ENCODE results near the gene UNC13C.

Gene UNC13C

DNA sequence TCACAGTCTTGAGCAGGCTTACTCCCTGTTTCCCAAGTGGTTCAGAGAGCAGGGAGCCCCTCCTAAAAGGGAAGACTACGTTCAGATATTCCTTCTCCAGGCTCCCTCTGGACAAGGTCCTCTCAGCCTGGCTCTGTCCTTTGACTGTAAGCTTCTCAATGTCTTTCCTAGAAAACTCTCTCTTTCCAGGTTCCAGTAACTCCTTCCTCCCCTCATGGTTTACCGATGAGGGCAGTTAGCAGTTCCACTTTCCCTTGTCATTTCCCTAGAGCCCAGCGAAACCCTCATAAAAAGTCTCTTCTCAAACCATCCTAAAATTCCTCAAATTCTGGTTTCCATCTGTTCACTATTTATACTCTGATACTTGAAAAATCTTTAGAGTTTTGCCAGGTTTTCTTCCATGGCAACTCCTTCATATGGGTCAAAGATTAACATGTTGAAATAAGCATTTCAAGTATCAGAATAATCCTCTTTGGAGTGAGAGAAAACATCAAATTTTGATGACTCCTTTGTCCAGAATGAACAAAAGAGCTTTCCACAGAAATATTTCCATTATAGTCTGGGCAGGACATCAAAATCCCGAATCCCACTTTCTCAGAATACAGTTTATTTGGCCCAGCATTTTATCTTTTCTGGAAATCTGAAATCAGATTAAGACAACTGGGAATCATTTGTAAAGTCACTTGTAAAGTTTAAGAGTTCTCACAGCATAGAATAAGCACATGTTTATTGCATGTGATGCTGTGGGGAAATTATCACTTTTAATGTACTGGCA is 599.4 kb downstream of the UNC13C start:
- DNase-seq: no peak

DNA sequence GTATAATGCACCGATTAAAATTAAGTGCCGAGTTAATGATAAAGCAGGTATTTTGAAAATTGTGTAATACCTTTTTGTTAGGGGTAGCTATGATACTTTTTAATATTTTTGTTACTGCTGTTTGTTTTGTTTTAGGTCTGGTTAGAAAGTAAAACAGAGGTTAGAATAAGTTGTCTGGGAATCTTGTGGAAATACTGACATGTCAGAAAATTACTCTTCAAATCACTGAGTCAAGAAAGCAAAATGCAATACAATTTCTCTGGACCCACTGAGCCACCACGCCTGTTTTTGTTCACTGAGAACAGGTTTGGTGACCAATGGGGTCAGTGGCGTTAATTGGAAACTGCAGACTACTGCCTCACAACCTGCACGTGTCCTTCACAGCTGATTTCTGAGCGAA is 601.6 kb downstream of the UNC13C start:
- no peak for DNase-seq

DNA sequence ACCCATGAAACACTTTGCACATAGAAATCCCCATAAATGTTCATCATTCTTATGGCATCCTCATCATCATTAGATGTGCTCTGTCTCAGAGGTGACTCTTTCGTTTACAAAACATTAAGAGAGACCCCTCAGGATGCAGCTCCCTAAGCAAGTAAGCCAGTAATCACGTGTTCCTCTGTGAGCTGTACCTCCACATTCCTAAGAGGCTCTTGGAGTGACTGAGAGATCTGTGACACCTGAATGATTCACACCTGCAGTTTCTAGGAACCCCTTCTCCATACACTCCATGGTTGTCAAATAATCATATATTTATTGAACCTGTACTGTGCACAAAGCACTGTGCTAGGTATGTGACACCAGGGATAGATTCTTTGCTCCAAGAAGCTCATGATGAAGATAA is 602.4 kb downstream of the UNC13C start:
- no peak for DNase-seq

DNA sequence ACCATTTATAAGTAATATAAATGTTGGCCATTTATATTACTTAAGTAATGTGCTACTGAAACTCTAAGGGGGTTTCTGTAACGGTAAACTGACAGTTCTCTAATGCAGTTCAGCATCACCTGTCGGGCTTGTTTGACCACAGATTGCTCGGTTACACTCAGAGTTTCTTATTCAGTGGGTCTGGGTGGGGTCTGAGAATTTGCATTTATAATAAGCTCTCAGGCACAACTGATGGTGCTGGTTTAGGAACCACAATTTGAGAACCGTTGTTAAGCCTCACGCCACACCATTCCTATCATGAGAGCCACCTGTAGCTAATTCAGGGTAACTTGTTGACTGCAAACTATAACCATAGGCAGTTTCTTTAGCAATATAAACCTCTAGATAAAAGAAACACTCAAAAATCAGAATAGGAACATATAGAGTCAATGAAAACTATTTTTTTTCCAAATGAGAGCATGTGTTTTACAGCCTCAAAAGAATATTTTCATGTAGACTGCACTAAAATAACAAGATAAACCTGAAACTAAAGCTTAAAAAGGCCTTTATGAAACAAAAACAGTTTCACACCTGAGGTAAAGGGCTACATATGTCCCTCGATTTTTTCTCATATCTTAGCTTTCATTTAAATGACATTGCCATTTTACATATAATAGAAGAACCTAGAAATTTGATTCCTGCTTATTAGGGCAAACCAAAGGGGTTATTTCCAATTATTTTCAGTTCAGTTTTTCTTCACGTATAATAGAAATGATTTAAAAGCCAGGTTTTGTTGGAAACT is 604.8 kb downstream of the UNC13C start:
- DNase-seq: no peak

DNA sequence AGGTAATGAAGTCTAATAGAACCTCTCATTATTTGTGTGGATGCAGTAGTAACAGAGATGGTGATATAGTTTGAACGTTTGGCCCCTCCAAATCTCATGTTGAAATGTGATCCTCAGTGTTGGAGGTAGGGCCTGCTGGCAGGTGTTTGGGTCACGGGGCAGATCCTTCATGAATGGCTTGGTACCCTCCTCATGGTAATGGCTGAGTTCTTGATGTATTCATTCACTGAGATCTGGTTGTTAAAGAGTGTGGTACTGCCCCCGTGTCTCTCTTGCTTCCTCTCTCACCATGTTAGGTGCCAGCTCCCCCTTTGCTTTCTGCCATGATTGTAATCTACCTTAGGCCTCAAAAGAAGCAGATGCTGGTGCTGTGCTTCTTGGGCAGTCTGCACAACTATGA is 606.8 kb downstream of the UNC13C start:
- DNase-seq: no peak

DNA sequence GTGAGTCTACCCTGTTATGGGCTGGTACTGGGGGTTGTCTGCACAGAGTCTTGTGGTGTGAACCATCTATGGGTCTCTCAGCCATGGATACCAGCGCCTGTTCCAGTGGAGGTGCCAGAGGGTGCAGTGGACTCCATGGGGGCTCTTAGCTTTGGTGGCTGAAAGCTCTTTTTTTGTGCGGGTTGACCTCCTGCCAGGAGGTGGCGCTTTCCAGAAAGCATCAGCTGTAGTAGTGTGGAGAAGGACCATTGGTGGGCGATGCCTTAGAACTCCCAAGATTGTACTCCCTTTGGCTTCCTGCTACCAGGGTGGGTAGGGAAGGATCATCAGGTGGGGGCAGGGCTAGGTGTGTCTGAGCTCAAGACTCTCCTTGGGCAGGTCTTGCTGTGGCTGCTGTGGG is 615.9 kb downstream of the UNC13C start:
- no peak for DNase-seq

DNA sequence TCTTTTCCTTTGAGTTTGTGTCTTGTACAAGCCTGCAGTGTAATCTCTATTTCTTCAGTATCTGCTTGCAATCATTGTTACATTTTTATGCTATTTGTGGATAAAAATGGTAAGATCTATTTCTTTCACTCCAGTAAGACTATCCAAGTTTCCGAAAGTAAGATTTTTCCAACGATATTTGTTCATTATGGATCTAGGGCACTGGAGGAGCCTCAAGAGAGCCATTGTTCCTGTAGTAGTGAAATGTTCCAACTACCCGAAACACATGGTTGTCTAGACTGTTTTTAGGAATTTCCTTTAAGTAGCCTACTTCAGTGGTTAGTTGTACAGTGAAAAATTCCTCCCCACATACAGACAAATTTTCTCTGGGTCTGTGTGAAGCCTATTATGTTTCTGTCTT is 621.1 kb downstream of the UNC13C start:
- no peak for DNase-seq

DNA sequence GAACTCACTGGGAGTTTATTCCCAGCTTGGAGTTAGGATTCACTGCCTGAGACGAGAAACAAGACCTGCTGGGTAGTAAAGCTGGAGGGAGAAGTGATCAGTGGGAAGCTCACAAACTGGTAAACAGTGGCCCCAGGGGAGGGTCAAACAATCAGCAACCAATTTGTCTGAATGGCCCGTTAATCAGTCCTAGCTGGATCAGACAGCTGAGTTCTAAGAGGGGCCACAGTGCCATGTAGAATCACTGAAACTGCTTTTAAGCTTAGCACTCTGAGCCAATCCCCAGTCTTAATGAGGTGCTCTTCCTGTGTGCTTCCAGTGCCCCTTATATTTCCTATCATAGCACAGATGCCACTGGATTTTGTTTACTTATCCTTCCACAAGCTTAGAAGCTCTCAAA is 626.8 kb downstream of the UNC13C start:
- no peak for DNase-seq

DNA sequence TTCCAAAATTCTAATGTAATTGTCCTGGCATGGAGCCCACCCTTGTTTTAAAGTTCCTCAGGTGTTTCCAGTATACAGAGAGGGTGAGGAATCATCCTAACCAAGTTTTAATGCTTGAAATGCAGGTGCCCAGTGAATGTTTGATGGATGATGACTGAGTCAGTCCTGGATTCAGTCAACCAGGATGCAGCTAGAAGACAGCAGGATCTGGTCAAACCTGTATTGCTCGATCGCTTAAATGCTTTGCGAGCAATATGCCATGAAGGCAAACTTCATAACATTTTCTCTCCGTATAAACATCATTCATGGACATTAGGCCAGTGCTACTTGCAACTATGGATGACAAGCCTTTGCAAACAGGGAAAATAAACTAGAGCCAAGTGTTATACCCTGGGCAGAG is 627.3 kb downstream of the UNC13C start:
- no peak for DNase-seq

DNA sequence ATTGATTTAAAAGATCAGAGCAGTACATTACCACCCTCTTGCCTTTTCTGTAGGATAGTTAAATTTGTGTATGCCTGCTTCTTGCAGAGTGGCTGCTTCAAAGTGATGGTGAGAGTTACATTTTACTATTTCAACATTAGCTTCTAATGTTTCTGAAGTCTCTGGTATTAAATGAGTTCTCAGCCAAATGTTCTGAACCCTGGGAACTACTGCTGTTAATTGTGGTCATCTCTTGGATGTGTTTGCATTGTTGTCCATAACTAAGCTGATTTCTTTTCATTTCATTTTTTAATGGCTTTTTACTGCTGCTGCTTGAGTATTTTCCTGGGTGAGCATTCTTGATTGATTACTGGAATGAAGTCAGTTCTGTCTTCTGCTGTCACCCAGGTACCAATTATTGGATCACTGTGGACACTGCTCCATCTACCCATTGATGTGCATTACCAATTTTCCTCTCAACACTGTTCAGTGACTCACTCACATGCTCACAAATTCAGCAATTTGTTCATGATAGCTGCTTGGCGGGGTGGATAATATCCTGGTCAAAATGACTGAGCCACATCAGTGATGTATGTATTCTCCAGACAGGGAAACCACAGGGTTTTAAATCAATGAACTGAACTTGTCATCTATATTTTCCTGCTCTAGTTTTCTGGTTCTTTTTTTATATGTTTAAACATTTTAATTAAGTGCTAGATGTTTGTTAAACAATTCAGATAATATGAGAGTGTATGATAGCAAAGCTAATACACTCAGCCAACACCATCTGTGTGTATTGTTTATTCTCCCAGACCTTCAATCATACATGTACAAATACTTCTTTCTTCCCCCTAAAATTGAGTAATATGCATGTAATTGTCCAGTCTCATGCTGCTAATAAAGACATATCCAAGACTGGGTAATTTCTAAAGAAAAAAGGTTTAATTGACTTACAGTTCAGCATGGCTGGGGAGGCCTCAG is 630.9 kb downstream of the UNC13C start:
- no peak for DNase-seq

DNA sequence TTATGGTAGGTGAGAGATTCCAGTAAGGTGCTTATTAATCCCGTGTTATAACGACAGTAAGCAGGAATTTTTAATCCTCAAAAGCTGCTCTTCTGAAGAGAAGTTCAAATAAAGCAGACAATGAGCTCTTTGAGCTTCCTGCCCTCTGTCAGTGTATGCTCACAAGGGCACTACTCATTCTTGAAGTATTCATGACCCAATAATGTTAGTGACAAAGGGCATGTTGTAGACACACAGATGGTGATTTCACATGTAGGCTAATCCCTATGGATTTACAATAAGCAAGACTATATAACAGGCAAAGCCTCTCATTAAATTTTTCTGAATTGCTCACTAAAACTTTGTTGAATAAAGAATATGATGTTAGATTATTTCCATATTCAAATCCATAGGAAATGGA is 639.9 kb downstream of the UNC13C start:
- no peak for DNase-seq

DNA sequence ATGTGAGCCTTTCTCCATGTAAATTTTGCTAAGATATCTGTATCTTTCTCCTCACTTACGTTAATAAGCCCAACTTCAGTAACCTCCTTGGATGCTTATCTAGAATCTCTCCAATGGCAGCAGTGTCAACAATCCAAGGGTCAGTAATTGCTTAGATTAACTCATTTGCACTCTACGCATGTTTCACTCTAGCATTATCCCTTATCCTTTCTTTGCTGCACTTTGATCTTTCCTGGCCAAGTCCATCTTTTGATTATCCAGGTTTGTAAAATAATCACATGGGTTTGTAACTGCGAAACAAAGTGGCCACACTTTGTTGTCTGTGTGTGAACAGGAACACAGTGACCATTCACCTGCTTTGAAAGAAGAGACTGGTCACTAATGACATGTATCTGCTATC is 640.9 kb downstream of the UNC13C start:
- DNase-seq: no peak

DNA sequence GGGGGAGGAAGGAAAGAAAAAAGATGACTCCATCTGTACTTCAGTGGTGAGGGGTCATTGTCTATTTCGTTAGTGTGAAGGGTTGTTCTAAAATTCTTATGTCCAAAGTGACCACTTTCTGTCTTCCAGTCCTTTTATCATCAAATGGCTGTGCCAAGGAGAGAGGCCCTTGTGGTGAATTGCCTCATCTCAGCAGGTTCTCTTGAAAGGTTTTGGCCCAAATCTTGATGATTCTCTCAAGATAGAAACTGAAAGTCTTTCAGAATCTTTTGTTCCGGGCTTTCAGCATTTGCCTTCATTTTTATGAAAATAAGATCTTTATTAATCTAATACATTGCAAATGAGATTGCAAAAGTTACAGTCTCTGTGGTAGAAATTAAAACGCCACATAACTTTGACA is 642.7 kb downstream of the UNC13C start:
- no peak for DNase-seq

DNA sequence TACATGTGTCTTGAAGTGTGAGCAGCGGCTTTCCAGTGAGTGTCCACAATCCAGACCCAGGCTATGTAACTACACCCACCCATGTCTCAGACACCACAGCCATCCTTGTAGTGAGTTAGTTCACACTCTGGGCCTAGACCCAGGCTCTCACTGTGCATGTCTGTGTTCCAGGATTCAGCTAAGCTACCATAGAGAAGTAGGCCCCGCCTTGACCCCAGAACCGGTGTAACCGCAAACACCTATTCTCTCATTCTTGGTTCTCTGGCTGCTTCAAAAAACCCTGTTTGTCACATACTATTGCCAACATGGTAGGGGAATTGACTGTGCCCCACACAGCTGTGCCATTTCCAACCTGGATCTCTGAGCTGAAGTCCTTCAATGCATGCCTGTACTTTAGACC is 657.9 kb downstream of the UNC13C start:
- DNase-seq: no peak

DNA sequence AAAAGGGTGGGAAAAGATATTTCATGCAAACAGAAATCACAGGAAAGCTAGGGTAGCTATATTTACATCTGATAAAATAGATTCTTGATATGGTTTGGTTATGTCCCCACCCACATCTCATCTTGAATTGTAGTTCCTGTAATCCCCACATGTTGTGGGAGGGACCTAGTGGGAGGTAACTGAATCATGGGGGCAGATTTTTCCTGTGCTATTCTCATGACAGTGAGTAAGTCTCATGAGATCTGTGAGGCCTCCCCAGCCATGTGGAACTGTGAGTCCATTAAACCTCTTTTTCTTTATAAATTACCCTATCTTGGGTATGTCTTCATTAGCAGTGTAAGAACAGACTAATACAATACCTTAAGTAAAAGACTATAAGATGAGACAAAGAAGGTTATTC is 660.4 kb downstream of the UNC13C start:
- no peak for DNase-seq

DNA sequence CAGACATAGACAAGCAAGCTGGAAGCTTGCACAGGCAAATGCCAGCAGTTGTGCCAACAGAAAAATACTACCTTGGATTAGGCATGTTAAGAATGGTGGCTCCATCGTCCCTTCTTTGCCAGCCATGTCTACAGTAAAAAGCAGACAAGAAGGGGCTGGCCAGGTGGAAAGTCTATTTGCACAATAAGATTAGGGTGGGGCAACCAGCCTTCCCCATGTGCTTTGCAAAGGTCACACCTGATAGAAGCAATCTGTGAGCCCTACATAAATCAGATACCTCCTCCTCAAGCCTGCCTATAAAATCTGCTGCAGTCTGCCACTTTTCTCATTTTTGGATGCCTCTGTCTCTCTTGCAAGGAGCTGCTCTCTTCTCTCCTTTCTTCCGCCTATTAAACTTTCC is 662.6 kb downstream of the UNC13C start:
- no peak for DNase-seq

DNA sequence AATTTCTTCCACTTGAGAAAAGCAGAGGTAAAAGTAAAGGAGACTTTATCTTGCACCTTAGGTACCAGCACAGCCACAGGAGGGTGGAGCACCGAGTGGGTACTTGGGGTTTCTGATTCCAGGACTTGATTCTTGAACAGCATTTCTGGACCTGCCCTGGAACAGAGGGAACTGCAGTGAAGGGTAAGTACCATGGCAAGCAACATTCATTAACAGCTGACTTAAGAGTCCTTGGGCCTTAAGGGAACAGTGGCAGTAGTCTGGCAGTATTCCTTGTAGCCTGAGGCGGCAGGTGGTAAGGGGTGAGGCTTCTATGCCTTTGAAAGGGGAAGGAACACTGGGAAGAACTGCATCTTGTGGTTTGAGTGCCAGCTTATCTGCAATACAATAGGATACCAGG is 666.6 kb downstream of the UNC13C start:
- no peak for DNase-seq

DNA sequence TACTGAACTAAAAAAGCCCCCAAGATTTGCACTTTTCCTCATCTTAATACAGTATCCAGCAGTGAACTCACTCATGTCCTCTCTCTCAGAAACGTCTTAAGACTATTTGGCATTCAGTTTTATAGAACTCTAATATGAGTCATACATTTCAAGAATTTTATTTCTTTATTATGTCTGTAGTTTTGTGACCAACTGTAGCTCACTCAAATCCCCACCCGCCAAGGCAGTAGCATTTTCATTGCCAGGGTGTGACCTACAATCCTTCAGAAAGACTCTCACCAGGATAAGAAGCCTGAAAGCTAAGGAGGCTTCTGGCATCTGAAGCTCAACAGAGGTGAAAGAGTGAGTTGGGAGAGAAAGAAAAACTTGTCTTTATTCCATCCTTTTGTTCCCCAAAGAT is 681.4 kb downstream of the UNC13C start:
- DNase-seq: no peak

DNA sequence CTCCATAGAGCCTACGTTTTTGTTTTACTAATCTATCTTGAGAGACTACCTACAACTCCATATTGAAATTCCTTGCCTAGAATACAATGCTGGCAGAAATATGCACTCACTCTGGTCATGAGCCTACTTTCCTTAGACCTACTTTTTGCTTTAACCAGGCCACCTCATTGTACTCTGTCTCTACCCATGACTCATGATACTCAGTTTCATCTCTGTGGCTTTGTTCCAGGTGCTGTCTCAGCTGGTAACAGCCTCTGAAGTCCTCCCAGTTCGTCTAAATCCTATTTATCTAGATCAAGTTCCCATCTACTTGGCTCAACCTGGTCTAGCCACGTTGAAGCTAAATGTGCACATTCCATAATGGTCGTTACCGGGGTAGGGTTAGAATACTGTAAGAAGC is 682.1 kb downstream of the UNC13C start:
- DNase-seq: no peak

DNA sequence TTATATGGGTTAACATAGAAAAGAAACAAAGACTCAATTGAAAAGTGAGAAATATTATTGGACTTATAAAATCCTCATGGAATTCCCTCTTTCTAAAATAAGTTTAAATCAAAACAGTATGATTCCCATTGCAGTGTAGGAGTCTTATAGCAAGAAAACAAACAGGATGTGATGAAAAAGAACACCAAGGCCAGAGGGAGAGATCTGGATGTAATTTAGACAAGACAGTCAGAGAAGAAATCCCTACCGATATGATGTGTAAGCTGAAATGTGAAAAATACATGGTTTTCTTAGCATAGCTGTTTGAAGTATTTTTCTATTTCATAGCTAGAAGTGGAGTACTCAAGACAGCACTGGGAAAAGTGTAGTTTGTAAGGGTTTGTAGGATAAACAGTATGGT is 697.0 kb downstream of the UNC13C start:
- DNase-seq: no peak

DNA sequence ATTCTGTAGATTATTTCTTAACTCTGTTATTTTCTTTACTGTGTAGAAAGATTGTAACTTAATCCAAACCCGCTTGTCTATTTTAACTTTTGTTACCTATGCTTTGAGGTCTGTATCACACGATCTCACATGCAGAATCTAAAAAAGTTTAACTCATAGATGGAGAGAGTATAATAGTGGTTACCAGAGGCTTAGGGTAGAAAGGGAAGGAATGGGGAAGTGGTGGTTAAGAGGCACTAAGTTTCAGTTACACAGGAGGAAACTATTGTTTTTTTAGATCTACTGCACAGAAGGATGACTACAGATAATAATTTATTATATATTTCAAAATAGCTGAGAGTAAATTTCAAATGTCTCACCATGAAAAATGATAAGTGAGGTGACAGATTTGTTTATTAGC is 703.3 kb downstream of the UNC13C start:
- DNase-seq: no peak

Data from midbrain (tissue), 1 donor.